A549 (cell line): ENCODE measurements around the gene CAPZA1.

ENCODE experiments used
- MAFK ChIP-seq: fragments of 450-650 bp; IDR thresholded peaks from 2 replicates; pipeline ENCODE4 v1.6.1; 2014; ENCODE audit not compliant: partially characterized antibody
- TF ChIP-seq, protein P1 (sequence below): fragments of 250-450 bp; sonication (Bioruptor Pico); IDR thresholded peaks from 2 replicates; pipeline ENCODE4 v1.5.0; 2020; ENCODE audit warnings: low read depth, mild to moderate bottlenecking, moderate library complexity

DNA sequence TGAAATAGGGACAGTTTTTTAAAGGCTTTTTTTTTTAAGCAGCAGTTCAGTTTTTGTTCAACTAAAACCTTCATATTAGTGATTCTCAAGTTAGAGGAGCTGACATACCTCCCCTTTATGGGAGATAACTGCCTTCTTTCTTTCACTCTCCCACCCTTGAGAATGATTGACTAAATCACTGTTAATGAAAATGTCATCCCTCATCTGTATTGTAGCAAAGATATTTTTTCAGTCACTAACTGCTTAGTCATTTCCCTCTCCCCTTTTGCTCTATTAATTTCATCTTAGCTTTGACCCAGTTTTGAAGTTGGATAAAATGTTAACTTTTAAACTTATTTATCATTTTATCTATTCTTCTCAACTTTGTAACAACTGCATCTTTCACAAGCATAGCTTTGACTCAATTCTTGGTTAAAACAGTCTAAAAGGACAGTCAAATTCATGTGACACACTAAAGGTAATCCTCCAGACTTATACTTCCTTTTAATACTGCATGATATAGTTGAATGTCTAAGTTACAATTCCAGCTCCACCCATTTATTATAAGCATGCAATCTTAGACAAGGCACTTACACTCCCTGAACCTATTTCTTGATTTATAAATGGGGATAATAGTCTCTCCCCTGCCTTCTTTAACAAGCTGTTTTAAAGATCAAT is 17.1 kb downstream of the CAPZA1 start:
- TF ChIP-seq, protein P1, sequence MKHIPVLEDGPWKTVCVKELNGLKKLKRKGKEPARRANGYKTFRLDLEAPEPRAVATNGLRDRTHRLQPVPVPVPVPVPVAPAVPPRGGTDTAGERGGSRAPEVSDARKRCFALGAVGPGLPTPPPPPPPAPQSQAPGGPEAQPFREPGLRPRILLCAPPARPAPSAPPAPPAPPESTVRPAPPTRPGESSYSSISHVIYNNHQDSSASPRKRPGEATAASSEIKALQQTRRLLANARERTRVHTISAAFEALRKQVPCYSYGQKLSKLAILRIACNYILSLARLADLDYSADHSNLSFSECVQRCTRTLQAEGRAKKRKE (CRISPR knock-in tag): no peak
- peak; percentile 10 for TF ChIP-seq MAFK
